HCT116 (cell line): ENCODE results near the gene RPL26. TPM values are rescaled to one million over a fixed set of nuclear protein-coding genes. Genes with fewer than 3 reads are reported as not detected.

Experiments used
- ATAC-seq: fragments of 200-7000 bp; cut with Tn5 transposase; 2 replicates; pipeline ENCODE4 v1.9.1; 2020; ENCODE audit warnings: mild to moderate bottlenecking, moderate library complexity
- BruUV-seq: library from RNA; stranded (reverse); fragments of 400-500 nt; replicated peaks from 2 replicates; lab custom pipeline; 2021; lab: Mats Ljungman, UMichigan
- CTCF ChIA-PET: fragments of 300-600 bp; sonication (Branson Sonifier 250); formaldehyde crosslinking; loops from one replicate; lab custom pipeline; 2021; ENCODE audit warnings: antibody characterized with exemption; lab: Charles Lee
- POLR2A ChIA-PET: fragments of 300-600, 350-600 bp; sonication (Branson Sonifier 250); formaldehyde crosslinking; loops from one replicate; lab custom pipeline; 2021; ENCODE audit warnings: antibody characterized with exemption; lab: Charles Lee
- RAD21 ChIA-PET, 2 experiments: fragments of 300-600 bp; sonication (Branson Sonifier 250); formaldehyde crosslinking; loops; one replicate each; lab custom pipeline; 2023; ENCODE audit warnings: low total read pairs in 2 of 2; ENCODE audit not compliant: uncharacterized antibody in 2 of 2, unreplicated experiment in 2 of 2, low non-redundant PET in 1 of 2; lab: Charles Lee
- DNase-seq: peaks from one replicate; pipeline ENCODE4 v3.0.0-alpha.2; 2010; ENCODE audit warnings: low read depth, low spot score
- H2AFZ ChIP-seq: fragments of 200-600 bp; shearing (Covaris generic), sonication (generic); 2 replicates; pipeline ENCODE4 v1.6.1; 2017; ENCODE audit warnings: low read depth, mixed run types, mixed read lengths, antibody characterized with exemption, low read length; ENCODE audit not compliant: poor library complexity, severe bottlenecking
- H3K27ac ChIP-seq: 2 replicates; pipeline ENCODE4 v1.5.1; 2012; ENCODE audit warnings: low read depth, low read length
- H3K27me3 ChIP-seq: fragments of 200-600 bp; sonication (generic); 2 replicates; pipeline ENCODE4 v1.6.1; 2016; ENCODE audit warnings: mixed run types, low read length, mixed read lengths; ENCODE audit not compliant: insufficient read depth
- H3K36me3 ChIP-seq, 2 experiments: fragments of 200-500 bp in 1 of 2; fragments of 200-600 bp in 1 of 2; sonication (Bioruptor generic) in 1 of 2; sonication (generic) in 1 of 2; 2 replicates each; pipeline versions ENCODE4 v1.5.1 to v1.6.1; 2014 to 2016; ENCODE audit warnings: low read length in 2 of 2, inconsistent platforms in 1 of 2, mixed read lengths in 1 of 2, mixed run types in 1 of 2; ENCODE audit not compliant: insufficient read depth in 2 of 2, control insufficient read depth in 1 of 2
- H3K4me1 ChIP-seq, 2 experiments: fragments of 200-600 bp in 1 of 2; sonication (generic) in 1 of 2; 2 replicates each; pipeline versions ENCODE4 v1.5.1 to v1.6.1; 2012 to 2017; ENCODE audit warnings: low read length in 2 of 2, inconsistent platforms in 1 of 2, mild to moderate bottlenecking in 1 of 2, mixed read lengths in 1 of 2, mixed run types in 1 of 2, moderate library complexity in 1 of 2; ENCODE audit not compliant: insufficient read depth in 2 of 2, control insufficient read depth in 1 of 2
- H3K4me2 ChIP-seq: fragments of 200-600 bp; sonication (generic); 2 replicates; pipeline ENCODE4 v1.6.1; 2017; ENCODE audit warnings: mixed run types, low read length, mixed read lengths
- H3K4me3 ChIP-seq, 2 experiments: fragments of 200-600 bp in 1 of 2; sonication (generic) in 1 of 2; replicated peaks in 1 of 2; 2 replicates each; pipeline ENCODE4 v1.5.1; 2011 to 2016; ENCODE audit warnings: low read length in 2 of 2, control low read depth in 1 of 2, low read depth in 1 of 2, mild to moderate bottlenecking in 1 of 2, mixed read lengths in 1 of 2, mixed run types in 1 of 2
- H3K79me2 ChIP-seq: fragments of 200-600 bp; sonication (generic); 2 replicates; pipeline ENCODE4 v1.6.1; 2017; ENCODE audit warnings: mild to moderate bottlenecking, mixed run types, low read length, moderate library complexity, mixed read lengths; ENCODE audit not compliant: insufficient read depth
- H3K9ac ChIP-seq: fragments of 200-600 bp; sonication (generic); 2 replicates; pipeline ENCODE4 v1.6.1; 2016; ENCODE audit warnings: low read length, mixed read lengths
- H3K9me2 ChIP-seq: fragments of 200-600 bp; sonication (generic), shearing (Covaris generic); 2 replicates; pipeline ENCODE4 v1.6.1; 2017; ENCODE audit warnings: mixed run types, mild to moderate bottlenecking, moderate library complexity; ENCODE audit not compliant: insufficient read depth
- H3K9me3 ChIP-seq, 2 experiments: fragments of 200-500 bp in 1 of 2; fragments of 200-600 bp in 1 of 2; sonication (Bioruptor generic) in 1 of 2; sonication (generic) in 1 of 2; 2 replicates each; pipeline ENCODE4 v1.6.1; 2014 to 2017; ENCODE audit warnings: low read length in 2 of 2, mixed read lengths in 2 of 2, inconsistent platforms in 1 of 2, low read depth in 1 of 2, mild to moderate bottlenecking in 1 of 2, mixed run types in 1 of 2, moderate library complexity in 1 of 2; ENCODE audit not compliant: control insufficient read depth in 1 of 2, insufficient read depth in 1 of 2
- H4K20me1 ChIP-seq: fragments of 200-600 bp; sonication (generic), shearing (Covaris generic); 2 replicates; pipeline ENCODE4 v1.6.1; 2017; ENCODE audit warnings: mixed run types, mild to moderate bottlenecking, moderate library complexity; ENCODE audit not compliant: insufficient read depth
- ATF3 ChIP-seq: IDR thresholded peaks from 2 replicates; pipeline ENCODE4 v1.6.1; 2012
- CEBPB ChIP-seq: IDR thresholded peaks from 2 replicates; pipeline ENCODE4 v1.6.1; 2012; ENCODE audit warnings: low read depth
- EZH2 ChIP-seq: fragments of 200-600 bp; sonication (generic); IDR thresholded peaks from 2 replicates; pipeline ENCODE4 v1.6.1; 2017; ENCODE audit warnings: antibody characterized with exemption, mixed run types
- SIN3A ChIP-seq: IDR thresholded peaks from 2 replicates; pipeline ENCODE4 v1.6.1; 2012; ENCODE audit warnings: low read depth
- SP1 ChIP-seq: IDR thresholded peaks from 2 replicates; pipeline ENCODE4 v1.6.1; 2012; ENCODE audit warnings: low read depth
- SRF ChIP-seq: IDR thresholded peaks from 2 replicates; pipeline ENCODE4 v1.6.1; 2012; ENCODE audit warnings: low read depth
- TCF7L2 ChIP-seq: IDR thresholded peaks from 2 replicates; pipeline ENCODE4 v1.7.0; 2011; ENCODE audit warnings: borderline replicate concordance, inconsistent platforms; ENCODE audit not compliant: insufficient read depth, insufficient read length; ENCODE audit errors: extremely low read depth
- ZNF274 ChIP-seq: fragments of 200-500 bp; sonication (Bioruptor generic); IDR thresholded peaks from 2 replicates; pipeline ENCODE4 v1.6.1; 2014; ENCODE audit warnings: mild to moderate bottlenecking, low read depth, low read length, inconsistent platforms
- intact Hi-C: fragments of 100-400 bp; cut with micrococcal nuclease; formaldehyde crosslinking; loops from 2 replicates; pipeline ENCODE4 v1.10.0; 2022
- total RNA-seq: library from RNA; stranded (reverse); gene quantifications from one replicate; pipeline ENCODE4 v1.2.1, GENCODE V29; 2021; ENCODE audit not compliant: unreplicated experiment

The RPL26 gene
- total RNA-seq, 1 experiment from 2014 or later, result 2,603 TPM

- no peaks in the 10 kb centered on the region for H3K9me3 ChIP-seq
Observed at GRCh38 chr17:8357910-8358309, 25.1 kb downstream of the RPL26 start.

GRCh38 chr17:8354236-8354635, 28.8 kb downstream of the RPL26 start:
- no peak overlapping the region for H2AFZ ChIP-seq
- intact Hi-C loops, result no loop called here
- no peaks in the 10 kb centered on the region for H3K9me3 ChIP-seq
- ATAC-seq (no peak), DNase-seq (no peak)
- ChIA-PET CTCF (no interaction called here), RAD21 (no interaction called here), POLR2A (no interaction called here)
- H3K4me1 ChIP-seq, result no peaks in the 10 kb centered on the region
- H3K9me2 ChIP-seq, result no peaks in the 10 kb centered on the region
- H4K20me1 ChIP-seq, result no peaks in the 10 kb centered on the region
- BruUV-seq, result no TSS peak
- no peaks in the 10 kb centered on the region for H3K36me3 ChIP-seq
- no peak overlapping the region for H3K4me2 ChIP-seq
- H3K4me3 ChIP-seq, result no peak overlapping the region
- H3K79me2 ChIP-seq, result no peaks in the 10 kb centered on the region
- TF ChIP-seq SIN3A (no peak), EZH2 (no peak), CEBPB (no peak), SRF (no peak), SP1 (no peak), TCF7L2 (no peak), ZNF274 (no peak), ATF3 (no peak)
- no peak overlapping the region for H3K27ac ChIP-seq
- no peaks in the 10 kb centered on the region for H3K27me3 ChIP-seq
- H3K9ac ChIP-seq, result no peak overlapping the region

More at GRCh38 chr17:8357910-8358309, 25.1 kb downstream of the RPL26 start:
- POLR2A ChIA-PET, result no interaction called here
- no peak overlapping the region for H2AFZ ChIP-seq
- H3K4me3 ChIP-seq, result no peak overlapping the region
- H3K9ac ChIP-seq, result no peak overlapping the region
- H4K20me1 ChIP-seq, result no peaks in the 10 kb centered on the region
- H3K36me3 ChIP-seq, result no peaks in the 10 kb centered on the region
- ATAC-seq (no peak), DNase-seq (no peak)
- no peaks in the 10 kb centered on the region for H3K27me3 ChIP-seq
- peaks cover 0 to 5% of the 10 kb centered on the region in 2 experiments; a peak in 1 of 4 replicates for H3K4me1 ChIP-seq
- BruUV-seq, result no TSS peak
- RAD21 ChIA-PET, result no interaction called here
- CTCF ChIA-PET, result no interaction called here
- H3K9me2 ChIP-seq, result no peaks in the 10 kb centered on the region
- no peaks in the 10 kb centered on the region for H3K79me2 ChIP-seq
- no peak for TF ChIP-seq SRF
- intact Hi-C loops, result no loop called here
- H3K4me2 ChIP-seq, result no peak overlapping the region
- H3K27ac ChIP-seq, result no peak overlapping the region
